Measurements from ENCODE around the gene C17orf50.

GRCh38 chr17:35744830-35745229 lies 15.9 kb upstream of the C17orf50 start:
- TF ChIP-seq, protein P1, sequence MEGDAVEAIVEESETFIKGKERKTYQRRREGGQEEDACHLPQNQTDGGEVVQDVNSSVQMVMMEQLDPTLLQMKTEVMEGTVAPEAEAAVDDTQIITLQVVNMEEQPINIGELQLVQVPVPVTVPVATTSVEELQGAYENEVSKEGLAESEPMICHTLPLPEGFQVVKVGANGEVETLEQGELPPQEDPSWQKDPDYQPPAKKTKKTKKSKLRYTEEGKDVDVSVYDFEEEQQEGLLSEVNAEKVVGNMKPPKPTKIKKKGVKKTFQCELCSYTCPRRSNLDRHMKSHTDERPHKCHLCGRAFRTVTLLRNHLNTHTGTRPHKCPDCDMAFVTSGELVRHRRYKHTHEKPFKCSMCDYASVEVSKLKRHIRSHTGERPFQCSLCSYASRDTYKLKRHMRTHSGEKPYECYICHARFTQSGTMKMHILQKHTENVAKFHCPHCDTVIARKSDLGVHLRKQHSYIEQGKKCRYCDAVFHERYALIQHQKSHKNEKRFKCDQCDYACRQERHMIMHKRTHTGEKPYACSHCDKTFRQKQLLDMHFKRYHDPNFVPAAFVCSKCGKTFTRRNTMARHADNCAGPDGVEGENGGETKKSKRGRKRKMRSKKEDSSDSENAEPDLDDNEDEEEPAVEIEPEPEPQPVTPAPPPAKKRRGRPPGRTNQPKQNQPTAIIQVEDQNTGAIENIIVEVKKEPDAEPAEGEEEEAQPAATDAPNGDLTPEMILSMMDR (IDR thresholded peaks at IDR 0.05) = no peak
- no peak for TF ChIP-seq POLR2A (IDR thresholded peaks at IDR 0.05)
